ENCODE data around the gene NPIPB5. TPM values are rescaled to one million over a fixed set of nuclear protein-coding genes. Genes with fewer than 3 reads are reported as not detected.
"Not testable (repeated sequence)": the region's sequence is repeated elsewhere in the genome, so short reads cannot be mapped to it uniquely, and the experiment has no call there.

Gene NPIPB5
- 100 to 1,000 TPM; 116 to 960 (median 329) TPM for total RNA-seq

DNA sequence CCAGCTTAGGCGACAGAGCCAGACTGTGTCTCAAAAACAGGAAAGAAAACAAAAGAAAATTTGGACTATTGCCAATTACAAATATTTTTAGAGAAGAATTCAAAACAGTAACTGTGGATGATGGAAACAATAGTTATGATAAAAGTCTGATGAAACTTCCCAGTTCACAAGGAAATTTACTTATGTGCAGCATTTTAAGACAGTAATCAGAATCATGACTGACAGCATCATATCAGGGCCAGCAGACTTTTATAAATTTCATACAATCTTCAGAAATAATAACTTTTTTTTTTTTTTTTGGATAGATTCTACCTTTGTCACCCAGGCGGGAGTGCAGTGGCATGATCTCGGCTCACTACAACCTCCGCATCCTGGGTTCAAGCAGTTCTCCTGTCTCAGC is at the start of gene NPIPB5:
TSS of gene NPIPB5 (plus strand) at position 301 of the 400 bp plus-strand sequence. CDS start 2,911 bp downstream, outside the sequence.
- not testable (repeated sequence) for H3K4me3 ChIP-seq; H3K27ac ChIP-seq; H3K4me1 ChIP-seq; H3K9me3 ChIP-seq; H3K27me3 ChIP-seq; DNase-seq (ENCODE audit: low spot score in 2 of 2); H3K36me3 ChIP-seq
- WGBS, result no CpG with 5 or more reads among the region's 4 CpGs

DNA sequence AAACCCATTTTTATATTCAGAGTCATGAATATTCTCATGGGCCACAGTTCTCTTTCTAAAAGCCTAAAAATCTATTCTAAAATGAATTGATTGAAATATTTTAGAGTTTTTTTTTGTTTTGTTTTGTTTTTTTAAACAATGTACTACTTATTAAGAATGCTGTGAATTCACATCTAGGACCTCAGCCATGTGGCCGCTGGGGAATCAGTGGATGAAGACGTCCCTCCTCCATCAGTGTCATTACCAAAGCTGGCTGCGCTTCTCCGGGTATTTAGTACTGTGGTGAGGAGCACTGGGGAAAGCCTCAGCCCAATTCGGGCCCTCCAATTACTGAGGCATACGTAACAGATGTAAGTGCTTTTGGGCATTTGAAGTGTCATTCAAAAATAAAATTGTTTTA is 41.8 kb upstream of the NPIPB5 start:
- WGBS, result no CpG with 5 or more reads among the region's 6 CpGs
- H3K36me3 ChIP-seq, H3K9me3 ChIP-seq, H3K27me3 ChIP-seq, H3K27ac ChIP-seq, H3K4me1 ChIP-seq, H3K4me3 ChIP-seq: not testable (repeated sequence)
- peak; percentile 13 to 18 for DNase-seq (ENCODE audit: low spot score in 2 of 2)

DNA sequence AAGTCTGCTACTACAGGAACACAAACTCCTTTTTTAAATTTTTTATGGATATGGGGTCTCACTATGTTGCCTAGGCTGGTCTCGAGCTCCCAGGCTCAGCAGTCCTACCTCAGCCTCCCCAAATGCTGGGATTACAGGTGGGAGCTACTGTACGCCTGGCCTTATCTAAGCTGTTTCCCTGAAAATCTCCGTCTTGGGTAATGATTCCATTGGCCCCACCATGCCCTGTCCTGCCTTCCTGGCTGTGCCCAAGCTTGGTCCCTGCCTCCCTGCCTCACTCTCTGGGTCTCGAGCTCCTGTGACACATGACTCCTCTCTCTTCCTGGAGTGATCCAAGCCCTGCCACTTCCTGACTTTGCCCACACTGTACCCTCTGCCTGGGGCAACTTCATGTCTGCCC is 27.3 kb downstream of the NPIPB5 start:
- H3K4me1 ChIP-seq, result not testable (repeated sequence)

DNA sequence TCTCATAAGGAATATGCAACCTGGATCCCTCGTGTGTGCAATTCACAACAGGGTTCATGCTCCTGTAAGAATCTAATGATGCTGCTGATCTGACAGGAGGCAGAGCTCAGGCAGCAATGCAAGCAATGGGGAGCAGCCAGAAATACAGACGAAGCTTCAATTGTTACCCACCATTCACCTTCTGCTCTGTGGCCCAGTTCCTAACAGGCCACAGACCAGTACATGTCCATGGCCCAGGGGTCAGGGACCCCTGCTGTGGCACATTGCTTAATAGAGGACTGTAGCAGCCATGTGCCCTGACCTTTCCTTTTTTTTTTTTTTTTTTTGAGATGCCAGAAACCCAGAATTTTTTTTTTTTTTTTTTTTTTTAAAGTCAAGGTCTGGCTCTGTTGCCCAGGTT is 34.1 kb downstream of the NPIPB5 start:
- H3K36me3 ChIP-seq; H3K27ac ChIP-seq; H3K9me3 ChIP-seq; H3K4me1 ChIP-seq; H3K4me3 ChIP-seq; H3K27me3 ChIP-seq; DNase-seq (ENCODE audit: low spot score in 2 of 2): not testable (repeated sequence)
- WGBS, result 63% methylated on average over 1 of the region's 2 CpGs

More for the DNA sequence above, 27.3 kb downstream of the NPIPB5 start:
- H3K27me3 ChIP-seq, H3K9me3 ChIP-seq, H3K27ac ChIP-seq, H3K4me3 ChIP-seq, H3K36me3 ChIP-seq: not testable (repeated sequence)
- 76% methylated on average over 4 of the region's 4 CpGs for WGBS
- DNase-seq (ENCODE audit: low spot score in 2 of 2), result peak in 1 of 2 donors; percentile 24

DNA sequence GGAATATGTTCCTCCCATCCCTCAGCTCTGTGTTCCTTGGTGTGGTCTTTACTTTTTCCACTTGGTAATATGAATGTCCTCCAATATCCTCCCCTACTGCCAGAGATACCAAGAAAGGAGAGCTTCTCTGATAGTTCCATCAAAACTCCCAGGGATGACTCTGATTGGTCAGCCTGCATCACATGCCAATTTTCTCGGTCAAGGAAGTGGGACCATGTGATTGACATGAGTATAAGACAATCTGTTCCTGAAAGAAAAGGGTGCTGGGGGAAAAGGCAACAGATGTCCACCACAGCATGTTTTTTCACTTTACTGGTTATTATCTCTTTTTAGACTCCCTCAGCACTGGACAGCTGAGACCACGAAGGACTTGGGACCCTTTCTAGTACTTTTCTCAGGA is 35.9 kb downstream of the NPIPB5 start:
- not testable (repeated sequence) for H3K9me3 ChIP-seq; H3K36me3 ChIP-seq; H3K27me3 ChIP-seq; DNase-seq (ENCODE audit: low spot score in 2 of 2); H3K27ac ChIP-seq; H3K4me3 ChIP-seq; H3K4me1 ChIP-seq
- 55% methylated on average over 2 of the region's 2 CpGs for WGBS

DNA sequence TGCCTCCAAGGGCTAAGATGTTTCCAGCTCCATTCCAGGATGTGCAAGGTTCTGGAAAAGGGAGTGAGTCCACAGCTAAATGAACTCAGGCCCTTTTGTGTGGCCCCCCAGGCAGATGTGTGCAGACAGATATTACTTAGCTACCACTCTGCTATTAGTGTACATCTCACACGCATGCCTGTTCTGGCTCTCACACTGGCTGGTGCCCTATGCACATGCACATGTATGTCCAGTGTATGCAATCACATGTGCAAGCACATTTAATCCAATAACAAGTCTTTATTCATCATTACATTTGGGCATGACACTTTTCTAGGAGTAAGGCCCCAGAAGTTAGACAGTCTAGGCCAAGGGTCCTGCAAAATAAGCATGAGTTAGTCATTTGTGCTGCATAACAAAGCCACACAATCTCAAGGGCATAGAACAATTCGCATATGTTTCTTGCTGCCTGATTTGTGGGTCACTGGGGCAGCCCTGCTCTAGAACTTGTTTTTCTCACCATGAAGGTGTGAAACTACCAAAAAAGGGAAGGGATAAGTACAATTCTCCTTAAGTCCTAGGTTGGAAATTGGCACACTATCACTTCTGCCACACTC is 36.6 kb downstream of the NPIPB5 start:
- H3K27me3 ChIP-seq; H3K9me3 ChIP-seq; H3K4me1 ChIP-seq; H3K36me3 ChIP-seq; H3K27ac ChIP-seq; DNase-seq (ENCODE audit: low spot score in 2 of 2); H3K4me3 ChIP-seq: not testable (repeated sequence)
- whole genome bisulfite sequencing, result 100% methylated on average over 2 of the region's 2 CpGs

DNA sequence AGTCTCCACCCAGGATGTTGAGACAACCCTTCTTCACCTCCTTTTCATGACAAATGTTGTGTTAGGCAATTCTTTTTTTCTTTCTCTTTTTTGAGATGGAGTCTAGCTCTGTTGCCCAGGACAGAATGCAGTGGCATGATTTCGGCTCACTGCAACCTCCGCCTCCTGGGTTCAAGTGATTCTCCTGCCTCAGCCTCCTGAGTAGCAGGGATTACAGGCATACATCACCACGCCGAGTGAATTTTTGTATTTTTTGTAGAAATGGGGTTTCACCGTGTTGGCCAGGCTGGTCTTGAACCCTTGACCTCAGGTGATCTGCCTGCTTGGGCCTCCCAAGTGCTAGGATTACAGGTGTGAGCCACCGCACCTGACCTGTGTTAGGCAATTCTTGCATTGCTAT is 39.2 kb downstream of the NPIPB5 start:
- DNase-seq (ENCODE audit: low spot score in 2 of 2); H3K27ac ChIP-seq; H3K27me3 ChIP-seq; H3K4me1 ChIP-seq; H3K36me3 ChIP-seq; H3K4me3 ChIP-seq; H3K9me3 ChIP-seq: not testable (repeated sequence)
- 96% methylated on average over 5 of the region's 6 CpGs for WGBS

DNA sequence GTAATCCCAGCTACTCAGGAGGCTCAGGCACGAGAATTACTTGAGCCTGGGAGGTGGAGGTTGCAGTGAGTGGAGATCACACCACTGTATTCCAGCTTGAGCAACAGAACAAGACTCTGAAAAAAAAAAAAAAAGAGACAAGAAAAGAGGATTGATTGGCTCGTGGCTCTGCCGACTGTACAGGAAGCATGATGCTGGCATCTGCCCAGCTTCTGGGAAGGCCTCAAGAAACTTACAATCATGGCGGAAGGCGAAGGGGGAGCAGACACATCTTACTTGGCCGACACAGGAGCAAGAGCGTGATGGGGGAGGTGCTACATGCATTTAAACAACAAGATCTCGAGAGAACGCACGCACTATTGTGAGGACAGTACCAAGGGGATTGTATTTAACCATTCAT is 40.5 kb downstream of the NPIPB5 start:
- not testable (repeated sequence) for H3K27ac ChIP-seq; H3K4me3 ChIP-seq; H3K36me3 ChIP-seq; H3K27me3 ChIP-seq; H3K4me1 ChIP-seq; H3K9me3 ChIP-seq; DNase-seq (ENCODE audit: low spot score in 2 of 2)
- 74% methylated on average over 10 of the region's 10 CpGs for WGBS

DNA sequence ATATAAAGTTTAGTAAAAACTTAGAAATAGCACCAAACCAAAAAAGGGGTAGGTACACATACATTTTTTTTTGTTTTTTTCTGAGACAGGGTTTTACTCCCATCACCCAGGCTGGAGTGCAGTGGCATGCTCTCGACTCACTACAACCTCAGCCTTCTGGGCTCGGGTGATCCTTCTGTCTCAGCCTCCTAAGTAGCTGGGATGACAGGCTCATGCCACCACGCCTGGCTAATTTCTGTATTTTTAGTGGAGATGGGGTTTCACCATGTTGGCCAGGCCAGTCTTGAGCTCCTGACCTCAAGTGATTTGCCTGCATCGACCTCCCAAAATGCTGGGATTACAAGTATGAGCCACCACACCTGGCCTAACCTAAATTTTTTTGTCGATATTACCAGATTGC is 41.0 kb downstream of the NPIPB5 start:
- not testable (repeated sequence) for H3K36me3 ChIP-seq; H3K27ac ChIP-seq; DNase-seq (ENCODE audit: low spot score in 2 of 2); H3K4me3 ChIP-seq; H3K27me3 ChIP-seq; H3K9me3 ChIP-seq; H3K4me1 ChIP-seq
- WGBS, result 89% methylated on average over 5 of the region's 5 CpGs

DNA sequence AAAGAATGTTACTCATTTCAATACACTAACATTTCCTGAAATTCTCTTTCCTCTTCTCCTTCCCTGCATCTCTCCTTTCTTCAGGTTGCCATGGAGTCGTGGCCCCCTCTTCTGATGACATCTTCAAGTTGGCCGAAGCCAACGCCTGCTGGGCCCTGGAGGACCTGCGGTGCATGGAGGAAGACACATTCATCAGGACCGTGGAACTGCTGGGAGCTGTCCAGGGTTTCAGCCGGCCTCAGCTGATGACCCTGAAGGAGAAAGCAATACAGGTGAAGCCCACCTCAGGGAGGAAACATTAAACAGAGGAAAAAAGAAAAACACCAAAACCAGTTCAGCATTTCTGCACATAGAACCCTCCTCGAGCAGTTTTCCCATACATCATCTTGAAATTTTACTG is 46.1 kb downstream of the NPIPB5 start:
- not testable (repeated sequence) for H3K36me3 ChIP-seq; H3K27ac ChIP-seq; H3K9me3 ChIP-seq; H3K27me3 ChIP-seq; H3K4me1 ChIP-seq; H3K4me3 ChIP-seq; DNase-seq (ENCODE audit: low spot score in 2 of 2)
- no CpG with 5 or more reads among the region's 7 CpGs for WGBS

Other genes with a start within 250 kb of the NPIPB5 start
- gene POLR3E, start 213.5 kb upstream of the NPIPB5 start, total RNA-seq, result 100 to 1,000 TPM in 1 of 4 donors, 10 to 100 TPM in 3; 63.3 to 116 (median 89.0) TPM
- gene CDR2, start 136.3 kb upstream of the NPIPB5 start, total RNA-seq, result 10 to 100 TPM; 10.7 to 37.1 (median 21.6) TPM